ENCODE data around the gene CEMP1.

GRCh38 chr16:2530629-2531318 lies 434 bp downstream of the CEMP1 start:
- TF ChIP-seq CTCF (IDR thresholded peaks at IDR 0.05) (no peak), ZFX (IDR thresholded peaks at IDR 0.05; ENCODE audit: borderline replicate concordance) (no peak)

All from 22Rv1 (cell line).